ENCODE measurements around the gene OR10V1. TPM values are rescaled to one million over a fixed set of nuclear protein-coding genes. Genes with fewer than 3 reads are reported as not detected.

The OR10V1 gene, protein sequence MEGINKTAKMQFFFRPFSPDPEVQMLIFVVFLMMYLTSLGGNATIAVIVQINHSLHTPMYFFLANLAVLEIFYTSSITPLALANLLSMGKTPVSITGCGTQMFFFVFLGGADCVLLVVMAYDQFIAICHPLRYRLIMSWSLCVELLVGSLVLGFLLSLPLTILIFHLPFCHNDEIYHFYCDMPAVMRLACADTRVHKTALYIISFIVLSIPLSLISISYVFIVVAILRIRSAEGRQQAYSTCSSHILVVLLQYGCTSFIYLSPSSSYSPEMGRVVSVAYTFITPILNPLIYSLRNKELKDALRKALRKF
- not detected in 5 replicates for total RNA-seq (2022; extraction: Qiagen RNA extraction; ENCODE audit: low read depth)

GRCh38 chr11:59713745-59714144, at the start of gene OR10V1:
OR10V1 (minus strand) TSS chr11:59713845; CDS start chr11:59713845, 0 bp downstream.

DNA sequence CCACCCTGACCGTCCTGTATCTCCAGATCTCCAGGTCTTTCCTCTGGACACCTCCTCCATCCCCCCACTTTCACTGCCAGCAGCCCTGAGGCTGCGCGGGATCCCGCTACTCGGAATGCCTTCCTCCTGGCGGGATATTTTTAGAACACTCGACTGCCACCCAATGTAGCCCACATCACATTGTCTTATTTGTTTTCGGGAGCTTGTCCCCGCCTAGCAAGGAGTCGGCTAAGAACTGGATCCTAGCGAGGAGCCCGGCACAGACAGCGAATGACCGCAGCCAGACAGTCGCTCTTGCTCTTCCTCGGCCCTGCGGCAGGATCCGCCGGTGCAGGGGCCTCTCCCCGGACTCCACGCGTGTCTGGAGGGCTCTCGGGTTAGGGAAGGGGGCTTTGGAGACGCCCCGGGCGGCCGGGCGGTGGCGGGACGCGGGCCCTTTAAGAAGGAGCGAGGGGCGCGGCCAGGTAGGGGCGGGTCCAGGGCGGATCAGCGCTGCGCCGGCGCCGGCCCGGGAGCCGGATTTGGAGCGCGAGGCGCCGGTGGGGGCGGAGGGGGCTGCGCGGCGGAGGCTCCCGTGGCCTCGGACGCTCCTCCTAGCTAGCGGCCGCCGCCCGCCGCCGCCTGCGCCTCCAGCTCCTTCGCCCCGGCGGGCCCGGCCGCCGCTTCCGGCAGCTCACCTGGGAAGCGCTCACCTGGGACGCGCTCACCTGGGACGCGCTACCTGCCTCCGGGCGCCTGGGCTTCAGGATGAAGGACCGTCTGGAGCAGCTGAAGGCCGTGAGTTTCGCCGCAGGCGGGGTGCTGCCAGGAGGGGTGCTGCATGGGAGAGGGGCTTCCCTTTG, 41.4 kb upstream of the OR10V1 start, which contains the start of gene STX3:
Gene STX3, plus strand, starts transcription at position 518 of the 842 bp plus-strand sequence. Its CDS starts 230 bp downstream, at position 748.

GRCh38 chr11:59668950-59669610, 44.6 kb downstream of the OR10V1 start, which contains the start of gene PATL1:
PATL1 (minus strand) TSS chr11:59669037; CDS start chr11:59668895, 142 bp downstream.

Other genes with a start within 250 kb of the OR10V1 start
- gene OR4D10, start 240.5 kb downstream of the OR10V1 start, total RNA-seq (2022; extraction: Qiagen RNA extraction; ENCODE audit: low read depth) = not detected in 5 replicates
- not detected in 5 replicates for gene OR4D11, start 210.3 kb downstream of the OR10V1 start, total RNA-seq (2022; extraction: Qiagen RNA extraction; ENCODE audit: low read depth)
- gene OR4D9, start 202.3 kb downstream of the OR10V1 start, total RNA-seq (2022; extraction: Qiagen RNA extraction; ENCODE audit: low read depth) = not detected in 5 replicates
- gene OSBP, start 98.1 kb downstream of the OR10V1 start, total RNA-seq (2022; extraction: Qiagen RNA extraction; ENCODE audit: low read depth) = 26.8 to 34.3 TPM (median 29.6 TPM) in 5 replicates
- gene PATL1, start 44.8 kb downstream of the OR10V1 start, total RNA-seq (2022; extraction: Qiagen RNA extraction; ENCODE audit: low read depth) = 43.7 to 48.4 TPM (median 45.7 TPM) in 5 replicates
- 22.5 to 31.5 TPM (median 25.1 TPM) in 5 replicates for gene STX3, start 41.5 kb upstream of the OR10V1 start, total RNA-seq (2022; extraction: Qiagen RNA extraction; ENCODE audit: low read depth)
- gene MRPL16, start 96.9 kb upstream of the OR10V1 start, total RNA-seq (2022; extraction: Qiagen RNA extraction; ENCODE audit: low read depth) = 61.8 to 69.9 TPM (median 64.3 TPM) in 5 replicates
- gene CBLIF, start 131.7 kb upstream of the OR10V1 start, total RNA-seq (2022; extraction: Qiagen RNA extraction; ENCODE audit: low read depth) = not detected in 5 replicates
- 0.19 to 0.57 TPM (median 0.29 TPM) in 4 of 5 replicates, not detected in the other for gene TCN1, start 152.6 kb upstream of the OR10V1 start, total RNA-seq (2022; extraction: Qiagen RNA extraction; ENCODE audit: low read depth)
- 0.17 TPM in 1 of 5 replicates, not detected in the others for gene OOSP3, start 164.9 kb upstream of the OR10V1 start, total RNA-seq (2022; extraction: Qiagen RNA extraction; ENCODE audit: low read depth)
- not detected in 5 replicates for gene OOSP1, start 224.6 kb upstream of the OR10V1 start, total RNA-seq (2022; extraction: Qiagen RNA extraction; ENCODE audit: low read depth)

All from A549 treated with CpdA at 1 μM for 4 hours (cell line).